ENCODE measurements around the gene CDC14A.
A peak's percentile ranks its signal among the peaks of the same experiment; 100 is the strongest.

Gene CDC14A

GRCh38 chr1:100496896-100497295, 144.6 kb downstream of the CDC14A start:
- DNase-seq = no peak
- no peak overlapping the region for H3K27ac Mint-ChIP-seq

GRCh38 chr1:100497796-100498195, 145.5 kb downstream of the CDC14A start:
- no peaks in the 10 kb centered on the region for H3K27me3 Mint-ChIP-seq
- H3K4me3 Mint-ChIP-seq = no peak overlapping the region
- DNase-seq (no peak), ATAC-seq (no peak)
- H3K4me1 Mint-ChIP-seq = no peaks in the 10 kb centered on the region
- H3K27ac Mint-ChIP-seq = no peak overlapping the region
- no peaks in the 10 kb centered on the region for H3K9me3 Mint-ChIP-seq

More at GRCh38 chr1:100496896-100497295, 144.6 kb downstream of the CDC14A start:
- no peaks in the 10 kb centered on the region for H3K9me3 Mint-ChIP-seq
- H3K4me1 Mint-ChIP-seq = no peaks in the 10 kb centered on the region
- no peaks in the 10 kb centered on the region for H3K27me3 Mint-ChIP-seq
- H3K4me3 Mint-ChIP-seq = no peak overlapping the region
- no peak for ATAC-seq

- Mint-ChIP-seq H3K27me3 (no peaks in the 10 kb centered on the region), H3K4me3 (no peak overlapping the region), H3K27ac (no peak overlapping the region), H3K4me1 (no peaks in the 10 kb centered on the region), H3K9me3 (no peaks in the 10 kb centered on the region)
- DNase-seq (no peak), ATAC-seq (no peak)
Observed at GRCh38 chr1:100499194-100499811, 147.0 kb downstream of the CDC14A start.

GRCh38 chr1:100502052-100502792, 149.9 kb downstream of the CDC14A start:
- DNase-seq (no peak), ATAC-seq (no peak)
- H3K4me1 Mint-ChIP-seq = no peaks in the 10 kb centered on the region
- H3K27ac Mint-ChIP-seq = no peak overlapping the region
- no peak overlapping the region for H3K4me3 Mint-ChIP-seq
- H3K27me3 Mint-ChIP-seq = no peaks in the 10 kb centered on the region
- H3K9me3 Mint-ChIP-seq = no peaks in the 10 kb centered on the region

GRCh38 chr1:100506217-100506616, 153.9 kb downstream of the CDC14A start:
- H3K4me1 Mint-ChIP-seq = no peaks in the 10 kb centered on the region
- H3K9me3 Mint-ChIP-seq = no peaks in the 10 kb centered on the region
- no peak for DNase-seq
- no peak overlapping the region for H3K4me3 Mint-ChIP-seq
- H3K27ac Mint-ChIP-seq = no peak overlapping the region
- no peaks in the 10 kb centered on the region for H3K27me3 Mint-ChIP-seq
- no peak for ATAC-seq

GRCh38 chr1:100510451-100510850, 158.1 kb downstream of the CDC14A start:
- Mint-ChIP-seq H3K27me3 (no peaks in the 10 kb centered on the region), H3K4me3 (no peak overlapping the region), H3K27ac (no peak overlapping the region), H3K4me1 (no peaks in the 10 kb centered on the region), H3K9me3 (no peaks in the 10 kb centered on the region)
- ATAC-seq (no peak), DNase-seq (no peak)

GRCh38 chr1:100511058-100511457, 158.8 kb downstream of the CDC14A start:
- Mint-ChIP-seq H3K9me3 (no peaks in the 10 kb centered on the region), H3K4me3 (no peak overlapping the region), H3K4me1 (no peaks in the 10 kb centered on the region), H3K27ac (no peak overlapping the region), H3K27me3 (no peaks in the 10 kb centered on the region)
- ATAC-seq (no peak), DNase-seq (no peak)

GRCh38 chr1:100511773-100512172, 159.5 kb downstream of the CDC14A start:
- DNase-seq = no peak
- Mint-ChIP-seq H3K4me1 (no peaks in the 10 kb centered on the region), H3K27me3 (no peaks in the 10 kb centered on the region), H3K4me3 (no peak overlapping the region), H3K9me3 (no peaks in the 10 kb centered on the region), H3K27ac (no peak overlapping the region)
- ATAC-seq = no peak

- H3K27ac Mint-ChIP-seq = no peak overlapping the region
- H3K4me1 Mint-ChIP-seq = no peaks in the 10 kb centered on the region
- no peak for DNase-seq
- no peaks in the 10 kb centered on the region for H3K9me3 Mint-ChIP-seq
- ATAC-seq = peak; percentile 75
- H3K27me3 Mint-ChIP-seq = no peaks in the 10 kb centered on the region
- H3K4me3 Mint-ChIP-seq = no peak overlapping the region
Observed at GRCh38 chr1:100512803-100513352, 160.6 kb downstream of the CDC14A start.

GRCh38 chr1:100516857-100517256, 164.6 kb downstream of the CDC14A start:
- Mint-ChIP-seq H3K27ac (no peak overlapping the region), H3K9me3 (no peaks in the 10 kb centered on the region), H3K4me1 (peaks cover 11% of the 10 kb centered on the region), H3K27me3 (no peaks in the 10 kb centered on the region), H3K4me3 (no peak overlapping the region)
- ATAC-seq (peak; percentile 54), DNase-seq (no peak)

GRCh38 chr1:100517515-100517914, 165.2 kb downstream of the CDC14A start:
- H3K4me1 Mint-ChIP-seq = peaks cover 11% of the 10 kb centered on the region
- ATAC-seq = no peak
- peaks cover 0 to 2% of the 10 kb centered on the region in 2 donors for H3K9me3 Mint-ChIP-seq
- no peaks in the 10 kb centered on the region for H3K27me3 Mint-ChIP-seq
- H3K4me3 Mint-ChIP-seq = no peak overlapping the region
- DNase-seq = no peak
- no peak overlapping the region for H3K27ac Mint-ChIP-seq

GRCh38 chr1:100518023-100518422, 165.7 kb downstream of the CDC14A start:
- no peak for ATAC-seq
- DNase-seq = no peak
- Mint-ChIP-seq H3K27ac (no peak overlapping the region), H3K9me3 (peaks cover 0 to 5% of the 10 kb centered on the region in 2 donors), H3K27me3 (no peaks in the 10 kb centered on the region), H3K4me1 (peaks cover 11% of the 10 kb centered on the region), H3K4me3 (no peak overlapping the region)

GRCh38 chr1:100523038-100523652, 170.8 kb downstream of the CDC14A start:
- Mint-ChIP-seq H3K27ac (peak overlapping the region in 1 of 2 donors; percentile 21), H3K9me3 (peaks cover 0 to 5% of the 10 kb centered on the region in 2 donors)
- no peak for DNase-seq

GRCh38 chr1:100524355-100524754, 172.0 kb downstream of the CDC14A start:
- Mint-ChIP-seq H3K27me3 (no peaks in the 10 kb centered on the region), H3K4me3 (no peak overlapping the region), H3K27ac (no peak overlapping the region), H3K4me1 (peaks cover 6% of the 10 kb centered on the region), H3K9me3 (peaks cover 0 to 5% of the 10 kb centered on the region in 2 donors)
- no peak for ATAC-seq
- DNase-seq = no peak

More at GRCh38 chr1:100523038-100523652, 170.8 kb downstream of the CDC14A start:
- H3K4me1 Mint-ChIP-seq = peaks cover 11% of the 10 kb centered on the region
- ATAC-seq = no peak
- H3K27me3 Mint-ChIP-seq = no peaks in the 10 kb centered on the region
- no peak overlapping the region for H3K4me3 Mint-ChIP-seq

- no peaks in the 10 kb centered on the region for H3K27me3 Mint-ChIP-seq
- no peak for DNase-seq
- no peak overlapping the region for H3K27ac Mint-ChIP-seq
- no peak for ATAC-seq
- H3K4me1 Mint-ChIP-seq = peaks cover 20% of the 10 kb centered on the region
- peaks cover 0 to 5% of the 10 kb centered on the region in 2 donors for H3K9me3 Mint-ChIP-seq
- H3K4me3 Mint-ChIP-seq = no peak overlapping the region
Observed at GRCh38 chr1:100526894-100527293, 174.6 kb downstream of the CDC14A start.

GRCh38 chr1:100528871-100529270, 176.6 kb downstream of the CDC14A start:
- DNase-seq = no peak
- H3K27me3 Mint-ChIP-seq = no peaks in the 10 kb centered on the region
- peaks cover 37% of the 10 kb centered on the region for H3K4me1 Mint-ChIP-seq
- no peak overlapping the region for H3K4me3 Mint-ChIP-seq
- no peaks in the 10 kb centered on the region for H3K9me3 Mint-ChIP-seq
- no peak overlapping the region for H3K27ac Mint-ChIP-seq
- ATAC-seq = no peak
